ENCODE data around the gene PFKL.

PFKL gene

GRCh38 chr21:44363278-44363677 lies 63.4 kb downstream of the PFKL start:
- TF ChIP-seq CTCF (conservative IDR thresholded peaks at IDR 0.05), result no peak
- H3K27ac ChIP-seq, result no peak overlapping the region

- TF ChIP-seq CTCF (conservative IDR thresholded peaks at IDR 0.05), result no peak
- H3K27ac ChIP-seq, result no peak overlapping the region
Observed at GRCh38 chr21:44364151-44365053, 64.5 kb downstream of the PFKL start.

GRCh38 chr21:44365251-44365966 lies 65.6 kb downstream of the PFKL start:
- H3K27ac ChIP-seq, result no peak overlapping the region
- no peak for TF ChIP-seq CTCF (conservative IDR thresholded peaks at IDR 0.05)

GRCh38 chr21:44365967-44366585 lies 66.2 kb downstream of the PFKL start:
- no peak for TF ChIP-seq CTCF (conservative IDR thresholded peaks at IDR 0.05)
- H3K27ac ChIP-seq, result no peak overlapping the region

- H3K27ac ChIP-seq, result no peak overlapping the region
- no peak for TF ChIP-seq CTCF (conservative IDR thresholded peaks at IDR 0.05)
Observed at GRCh38 chr21:44366586-44367211, 66.8 kb downstream of the PFKL start.

GRCh38 chr21:44368711-44369446 lies 69.0 kb downstream of the PFKL start:
- TF ChIP-seq CTCF (conservative IDR thresholded peaks at IDR 0.05), result peak; percentile 65
- no peak overlapping the region for H3K27ac ChIP-seq

Measured in VCaP (cell line).